NCI-H2081 (cell line): ENCODE measurements around the gene PIWIL4.
"Not testable (repeated sequence)": the region's sequence is repeated elsewhere in the genome, so short reads cannot be mapped to it uniquely, and the experiment has no call there.

Experiments used
- DNase-seq, 2 experiments: peaks; one replicate each; lab custom pipeline; 2025; lab: John Stamatoyannopoulos, UW

Gene PIWIL4

DNA sequence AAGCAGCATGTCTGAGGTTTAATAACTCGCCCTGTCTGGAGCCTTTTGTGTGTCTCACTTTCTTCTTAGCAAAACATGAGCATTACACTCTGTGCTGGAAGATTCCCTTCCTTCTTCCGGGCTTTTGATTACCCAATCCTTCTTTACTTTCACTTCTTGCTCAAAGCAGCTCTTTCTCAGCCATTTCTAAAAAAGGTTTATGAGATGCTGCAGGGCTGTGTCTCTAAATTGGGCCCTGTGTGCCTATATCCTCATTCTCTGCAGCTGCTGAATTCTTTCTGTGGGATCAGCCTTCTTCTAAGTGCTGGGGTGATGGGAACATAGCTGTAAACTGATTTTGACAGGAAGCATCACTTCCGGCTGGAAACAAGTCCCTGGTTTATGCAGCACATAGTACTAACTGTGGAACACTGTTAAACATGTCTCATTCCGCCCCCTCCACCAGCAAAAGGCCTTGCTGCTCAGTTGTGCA, 71.8 kb downstream of the PIWIL4 start:
- no peak for DNase-seq

DNA sequence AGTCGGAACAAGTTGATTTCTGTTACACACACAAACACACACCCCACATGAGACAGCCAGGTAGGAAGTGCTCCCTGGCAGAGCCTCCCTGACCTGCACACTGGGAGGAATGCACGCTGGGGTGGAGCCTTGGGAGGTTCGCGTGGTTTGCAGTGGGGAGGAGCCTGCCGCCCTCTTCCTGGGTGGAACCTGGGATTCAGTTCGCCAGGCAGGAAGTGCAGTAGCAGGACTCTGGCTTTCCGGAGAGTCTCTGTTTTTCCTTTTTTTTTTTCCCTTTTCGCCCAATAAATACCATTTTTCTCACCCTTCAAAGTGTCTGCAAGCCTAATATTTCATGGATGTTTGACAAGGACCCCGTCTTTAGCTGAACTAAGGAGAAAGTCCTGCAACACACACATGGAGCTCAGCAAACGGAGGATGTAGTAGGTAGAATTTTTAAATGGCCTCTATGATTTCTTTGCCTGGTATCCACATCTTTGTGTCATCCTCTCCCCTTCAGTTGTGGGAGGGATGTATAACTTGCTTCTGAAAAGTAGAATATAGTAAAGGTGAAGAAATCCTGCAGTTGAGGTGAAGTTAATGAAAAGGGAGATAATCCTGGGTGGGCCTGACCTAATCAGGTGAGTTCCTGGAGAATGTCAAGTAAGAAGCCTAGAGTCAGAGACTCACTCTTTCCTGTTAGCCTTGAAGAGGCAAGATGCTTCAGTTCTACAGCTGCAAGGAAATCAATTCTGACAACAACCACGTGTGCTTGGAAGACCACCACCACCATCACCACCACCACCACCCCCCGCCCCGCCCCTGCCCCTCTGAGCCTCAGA, 72.9 kb downstream of the PIWIL4 start:
- DNase-seq = no peak

GRCh38 chr11:94641167-94641761, 74.1 kb downstream of the PIWIL4 start:
- no peak for DNase-seq

GRCh38 chr11:94643186-94643585, 76.0 kb downstream of the PIWIL4 start:
- DNase-seq = not testable (repeated sequence)

DNA sequence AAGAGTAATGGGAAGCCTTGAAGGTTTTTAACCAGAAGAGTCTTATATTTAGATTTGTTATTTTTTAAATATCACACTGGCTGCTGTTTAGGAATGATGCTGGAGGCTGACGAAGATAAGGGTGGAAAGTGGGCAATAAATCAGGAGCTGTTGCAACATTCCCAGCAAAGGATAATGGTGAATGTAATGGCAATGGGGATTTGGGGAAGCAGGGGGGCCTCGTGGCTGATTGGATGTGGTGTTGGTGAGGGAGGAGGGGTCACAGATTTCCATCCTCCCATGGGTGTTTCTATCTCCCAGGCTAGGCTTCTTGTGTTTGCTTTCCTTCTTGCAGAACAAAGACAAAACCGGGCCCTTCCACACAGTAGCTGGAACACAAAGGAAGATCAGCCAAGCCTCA, 80.8 kb downstream of the PIWIL4 start:
- DNase-seq = no peak

DNA sequence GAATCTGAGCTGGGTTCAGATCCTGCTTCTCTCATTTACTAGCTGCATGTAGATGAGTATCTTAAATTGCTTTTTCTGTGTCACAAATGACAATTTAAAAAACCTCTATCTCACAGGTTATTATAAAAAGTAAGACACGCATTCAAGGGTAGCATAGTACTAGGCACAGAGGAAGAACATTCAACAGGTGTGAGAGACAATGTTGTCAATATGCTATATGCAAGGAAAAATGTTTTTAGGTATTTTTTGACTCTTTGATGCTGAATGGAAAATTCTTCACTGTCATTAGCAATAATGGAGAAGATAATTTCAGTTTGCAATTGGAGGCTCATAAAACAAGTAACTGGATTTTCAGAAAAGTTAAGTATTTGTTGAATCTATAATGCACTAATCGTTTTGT, 81.6 kb downstream of the PIWIL4 start:
- DNase-seq = no peak

GRCh38 chr11:94649254-94649653, 82.1 kb downstream of the PIWIL4 start:
- DNase-seq = no peak

DNA sequence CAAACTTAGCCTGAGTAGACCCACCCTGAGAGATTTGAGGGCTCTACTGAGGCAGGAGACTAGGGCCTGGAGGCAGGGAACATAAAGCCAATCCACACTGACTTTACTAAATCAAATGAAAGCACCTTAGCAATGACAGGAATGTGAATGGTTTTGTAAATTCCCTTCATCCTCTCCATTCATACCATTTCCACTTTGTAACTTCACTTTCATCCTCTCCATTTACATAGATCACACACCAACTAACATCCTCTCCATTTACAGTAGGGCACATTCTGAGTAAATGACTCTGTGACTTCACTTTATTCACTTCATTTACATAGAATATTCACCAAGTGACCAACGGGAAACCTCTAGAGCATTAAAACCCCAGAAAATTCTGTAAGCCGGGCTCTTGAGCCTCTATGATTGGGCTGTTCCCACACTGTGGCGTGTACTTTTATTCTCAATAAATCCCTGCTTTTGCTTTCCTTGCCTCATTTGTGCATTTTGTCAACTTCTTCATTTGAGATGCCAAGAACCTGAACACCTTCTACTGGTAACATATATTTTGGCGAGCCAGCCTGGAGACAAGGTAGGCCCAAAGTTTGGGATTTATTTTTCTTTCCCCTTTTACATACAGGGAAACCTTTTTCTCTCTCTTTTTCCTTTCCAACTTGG, 82.9 kb downstream of the PIWIL4 start:
- DNase-seq = no peak

GRCh38 chr11:94650756-94651155, 83.6 kb downstream of the PIWIL4 start:
- no peak for DNase-seq

- no peak for DNase-seq
These were observed 85.6 kb downstream of the PIWIL4 start for GRCh38 chr11:94652735-94653284.

DNA sequence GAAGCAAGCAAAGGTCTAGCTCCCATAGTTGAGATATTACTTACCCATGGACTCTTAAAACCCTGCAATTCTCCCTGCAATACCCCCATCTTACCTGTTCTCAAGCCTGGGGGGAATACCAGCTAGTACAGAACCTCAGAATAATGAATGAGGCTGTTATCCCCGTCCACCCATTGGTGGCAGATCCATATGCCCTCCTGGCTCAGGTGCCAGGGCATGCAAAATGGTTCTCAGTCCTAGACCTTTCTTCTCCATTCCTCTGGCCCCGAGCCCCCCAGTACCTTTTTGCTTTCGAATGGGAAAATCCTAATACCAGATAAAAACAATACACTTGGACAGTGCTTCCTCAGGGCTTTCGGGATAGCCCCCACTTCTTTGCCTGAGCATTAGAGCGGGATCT, 86.4 kb downstream of the PIWIL4 start:
- no peak for DNase-seq

GRCh38 chr11:94654201-94654600, 87.0 kb downstream of the PIWIL4 start:
- DNase-seq = no peak

- DNase-seq = no peak
These were observed 88.1 kb downstream of the PIWIL4 start for GRCh38 chr11:94655291-94655690.

DNA sequence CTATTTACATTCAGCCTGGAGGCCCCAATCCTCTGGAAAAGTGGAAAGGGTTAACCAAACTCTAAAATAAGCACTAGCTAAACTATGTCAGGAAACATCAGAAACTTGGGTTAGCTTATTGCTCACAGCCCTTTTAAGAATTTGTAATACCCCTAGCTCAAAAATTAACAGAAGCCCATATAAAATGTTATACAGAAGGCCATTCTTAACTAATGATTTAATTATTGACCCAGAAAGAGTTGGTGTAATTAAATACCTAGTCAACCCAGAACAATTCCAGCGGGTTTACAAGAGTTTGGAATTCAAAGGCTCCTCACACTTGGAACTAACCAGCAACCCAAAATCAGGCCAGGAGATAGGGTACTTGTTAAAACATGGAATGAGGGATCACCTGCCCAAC, 88.8 kb downstream of the PIWIL4 start:
- DNase-seq = no peak

DNA sequence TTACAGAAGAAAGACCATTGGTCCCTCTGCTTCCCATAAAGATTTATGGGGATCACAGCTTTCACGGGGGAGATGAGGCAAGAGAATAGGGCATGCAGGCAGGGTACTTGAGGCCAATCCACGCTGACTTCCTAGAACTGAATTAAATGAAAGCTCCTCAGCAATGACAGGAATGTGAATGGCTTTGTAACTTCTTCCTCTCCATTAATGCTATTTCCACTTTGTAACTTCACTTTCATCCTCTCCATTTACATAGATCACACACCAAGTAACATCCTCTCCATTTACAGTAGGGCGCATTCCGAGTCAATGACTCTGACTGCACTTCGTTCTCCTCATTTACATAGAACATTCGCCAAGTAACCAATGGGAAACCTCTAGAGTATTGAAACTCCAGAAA, 89.8 kb downstream of the PIWIL4 start:
- no peak for DNase-seq

DNA sequence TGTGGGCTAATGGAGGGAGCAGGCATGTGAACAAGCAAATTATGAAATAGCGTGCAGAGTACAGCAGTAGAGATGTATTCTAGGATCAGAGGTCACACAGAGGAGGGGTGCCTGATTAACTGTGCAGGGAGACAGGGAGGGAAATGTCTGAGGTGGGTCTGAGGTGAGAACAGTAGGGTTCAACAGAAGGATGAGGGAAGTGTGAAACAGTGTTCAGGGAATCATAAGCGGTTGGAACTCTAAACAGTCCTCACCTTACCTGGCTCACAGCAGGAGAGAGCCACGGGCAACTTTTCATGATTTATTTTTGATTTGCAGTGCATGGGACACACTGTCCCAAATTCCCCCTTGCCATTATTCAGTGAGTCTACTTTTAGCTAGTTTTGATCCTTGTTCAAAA, 90.5 kb downstream of the PIWIL4 start:
- DNase-seq = no peak

GRCh38 chr11:94658386-94658785, 91.2 kb downstream of the PIWIL4 start:
- no peak for DNase-seq

DNA sequence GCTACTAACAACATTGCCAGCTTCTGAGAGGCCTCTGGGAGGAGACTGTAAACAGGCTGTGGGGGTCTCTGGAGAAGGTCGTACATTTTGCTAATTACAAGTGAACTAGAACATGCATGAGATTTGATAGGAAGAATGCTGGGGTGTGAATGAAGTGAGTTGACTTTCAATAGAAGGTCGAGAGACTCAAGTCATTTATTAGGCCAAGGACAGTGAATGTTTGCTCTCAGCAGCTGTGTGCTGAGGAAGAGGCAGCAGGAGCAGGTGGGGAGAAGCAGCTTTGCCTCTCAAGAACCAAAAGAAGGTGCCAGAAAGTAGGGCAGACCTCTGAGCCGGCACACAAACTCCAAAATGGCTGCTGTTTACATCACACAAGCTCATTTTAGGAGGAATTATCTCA, 91.7 kb downstream of the PIWIL4 start:
- DNase-seq = no peak

DNA sequence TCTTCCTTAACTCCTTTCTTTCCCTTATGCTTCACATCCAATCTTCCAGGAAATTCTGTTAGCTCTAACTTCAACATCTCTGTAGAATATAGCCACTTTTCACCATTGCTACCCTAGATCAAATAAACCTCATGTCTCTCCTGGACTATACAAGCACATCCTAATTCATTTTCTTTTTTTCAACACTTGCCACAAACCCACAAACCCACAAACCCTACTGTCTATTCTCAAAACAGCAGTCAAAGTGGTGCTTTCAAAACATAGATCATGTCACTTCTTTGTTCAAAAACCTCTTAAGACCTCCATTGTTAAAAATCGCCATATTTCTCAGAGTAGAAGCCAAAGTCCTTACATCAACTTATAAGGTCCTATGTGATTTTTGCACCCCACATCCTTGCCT, 94.3 kb downstream of the PIWIL4 start:
- no peak for DNase-seq

GRCh38 chr11:94662065-94662779, 95.1 kb downstream of the PIWIL4 start:
- DNase-seq = no peak

- DNase-seq = no peak
These were observed 95.8 kb downstream of the PIWIL4 start for GRCh38 chr11:94662846-94663390.

DNA sequence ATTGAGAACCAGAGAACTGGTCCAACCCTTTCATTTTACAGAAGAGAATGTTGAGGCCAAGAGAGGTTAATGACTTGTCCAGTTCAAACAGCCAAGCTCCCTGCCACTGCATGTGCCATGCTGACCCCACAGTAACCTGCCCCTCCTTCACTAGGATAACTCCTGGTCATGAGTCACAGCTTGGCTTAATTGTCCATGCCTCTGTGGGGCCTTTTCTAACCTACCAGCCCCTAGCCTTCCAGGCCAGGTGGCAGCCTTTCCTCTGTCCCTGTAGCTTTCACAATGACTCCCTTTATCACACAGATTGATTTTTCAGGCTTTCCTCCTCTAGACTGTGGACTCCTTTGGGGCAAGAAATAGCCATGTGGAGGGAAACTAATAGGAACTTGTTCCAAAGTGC, 97.2 kb downstream of the PIWIL4 start:
- no peak for DNase-seq
